ENCODE measurements around the gene DDAH1.

DNA sequence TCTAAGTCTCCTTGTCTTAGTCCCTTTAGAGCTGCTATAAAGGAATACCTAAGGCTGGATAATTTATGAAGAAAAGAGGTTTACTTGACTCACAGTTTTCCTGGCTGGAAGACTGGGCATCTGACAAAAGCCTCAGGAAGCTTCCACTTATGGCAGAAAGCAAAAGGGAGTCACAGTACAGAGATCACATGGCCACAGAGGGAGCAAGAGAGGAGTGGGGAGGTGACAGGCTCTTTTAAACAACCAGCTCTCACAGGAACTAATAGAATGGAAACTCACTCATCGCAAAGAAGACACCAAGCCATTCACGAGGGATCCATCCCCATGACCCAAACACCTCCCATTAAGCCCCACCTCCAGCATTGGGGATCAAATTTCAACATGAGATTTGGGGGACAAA lies 68.8 kb downstream of the DDAH1 start:
- TF ChIP-seq, protein P1, sequence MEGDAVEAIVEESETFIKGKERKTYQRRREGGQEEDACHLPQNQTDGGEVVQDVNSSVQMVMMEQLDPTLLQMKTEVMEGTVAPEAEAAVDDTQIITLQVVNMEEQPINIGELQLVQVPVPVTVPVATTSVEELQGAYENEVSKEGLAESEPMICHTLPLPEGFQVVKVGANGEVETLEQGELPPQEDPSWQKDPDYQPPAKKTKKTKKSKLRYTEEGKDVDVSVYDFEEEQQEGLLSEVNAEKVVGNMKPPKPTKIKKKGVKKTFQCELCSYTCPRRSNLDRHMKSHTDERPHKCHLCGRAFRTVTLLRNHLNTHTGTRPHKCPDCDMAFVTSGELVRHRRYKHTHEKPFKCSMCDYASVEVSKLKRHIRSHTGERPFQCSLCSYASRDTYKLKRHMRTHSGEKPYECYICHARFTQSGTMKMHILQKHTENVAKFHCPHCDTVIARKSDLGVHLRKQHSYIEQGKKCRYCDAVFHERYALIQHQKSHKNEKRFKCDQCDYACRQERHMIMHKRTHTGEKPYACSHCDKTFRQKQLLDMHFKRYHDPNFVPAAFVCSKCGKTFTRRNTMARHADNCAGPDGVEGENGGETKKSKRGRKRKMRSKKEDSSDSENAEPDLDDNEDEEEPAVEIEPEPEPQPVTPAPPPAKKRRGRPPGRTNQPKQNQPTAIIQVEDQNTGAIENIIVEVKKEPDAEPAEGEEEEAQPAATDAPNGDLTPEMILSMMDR (conservative IDR thresholded peaks at IDR 0.05; ENCODE audit: low read depth, low read length): no peak
- no peak for TF ChIP-seq USF2 (IDR thresholded peaks at IDR 0.05; ENCODE audit: low read depth, low read length)
- TF ChIP-seq POLR2A (IDR thresholded peaks at IDR 0.05; ENCODE audit: low read depth, low read length): no peak
- no peak for TF ChIP-seq RFX5 (IDR thresholded peaks at IDR 0.05; ENCODE audit: low read depth, low read length)
- TF ChIP-seq FOS (IDR thresholded peaks at IDR 0.05; ENCODE audit: low read depth, low read length): no peak
- TF ChIP-seq RAD21 (IDR thresholded peaks at IDR 0.05; ENCODE audit: low read length): no peak
- TF ChIP-seq BHLHE40 (IDR thresholded peaks at IDR 0.05; ENCODE audit: low read depth, low read length): no peak
- no peak for TF ChIP-seq ELK1 (IDR thresholded peaks at IDR 0.05; ENCODE audit: borderline replicate concordance, low read depth, low read length)
- TF ChIP-seq SMC3 (IDR thresholded peaks at IDR 0.05; ENCODE audit: low read depth, low read length): no peak
- no peak for TF ChIP-seq MXI1 (IDR thresholded peaks at IDR 0.05; ENCODE audit: borderline replicate concordance, low read depth, low read length)
